ENCODE measurements around the gene MOCS1. TPM values are rescaled to one million over a fixed set of nuclear protein-coding genes. Genes with fewer than 3 reads are reported as not detected.

Gene MOCS1
- total and polyA plus RNA-seq, 3 donors from 2014 or later = 11.8 to 17.9 (median 16.8) TPM

- Histone ChIP-seq H3K27me3 (no peaks in the 10 kb centered on the region), H3K27ac (no peak overlapping the region), H3K9me3 (no peaks in the 10 kb centered on the region), H3K4me3 (no peak overlapping the region), H3K4me1 (no peaks in the 10 kb centered on the region), H3K36me3 (ENCODE audit: low read depth, missing control alignments) (no peaks in the 10 kb centered on the region)
- no peak for DNase-seq
- 85 to 88% methylated on average over 5 of the region's 5 CpGs for WGBS, 2 donors
- intact Hi-C loops (cut with DNase I; ENCODE audit: low total_unique reads) = no loop called here
- TF ChIP-seq CTCF (IDR thresholded peaks at IDR 0.05) (no peak), POLR2A (IDR thresholded peaks at IDR 0.05) (no peak)
Measured at GRCh38 chr6:39951191-39951590, 16.9 kb upstream of the MOCS1 start.

DNA sequence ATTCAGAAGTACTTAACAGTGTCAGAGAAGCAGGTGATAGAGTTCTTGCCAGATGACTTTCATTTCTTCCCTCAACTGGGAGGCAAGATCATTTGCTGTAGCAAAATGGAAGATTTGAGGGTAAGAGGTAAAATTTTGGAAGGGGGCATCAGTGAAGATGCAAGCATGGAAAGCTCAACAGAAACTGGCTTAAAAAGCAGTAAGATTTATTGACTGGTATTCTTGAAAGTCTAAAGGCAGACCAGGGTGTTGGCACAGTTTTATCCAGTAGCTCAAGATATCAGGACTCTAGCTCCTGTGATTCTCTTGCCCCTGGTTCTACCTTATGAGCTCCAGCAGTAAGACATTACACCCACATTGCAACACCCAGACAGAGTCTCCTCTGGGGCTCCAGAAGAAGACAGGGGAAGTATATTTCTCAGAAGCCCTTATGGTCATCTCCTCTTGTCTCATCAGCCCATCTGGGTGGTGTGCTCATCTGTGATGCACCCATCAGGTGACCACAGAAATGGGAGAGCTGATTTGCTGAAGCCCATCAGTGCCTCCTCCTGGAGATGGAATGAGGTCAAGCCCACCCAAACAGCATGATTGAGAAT is 16.0 kb upstream of the MOCS1 start:
- no peak overlapping the region for H3K27ac ChIP-seq
- no peaks in the 10 kb centered on the region for H3K9me3 ChIP-seq
- TF ChIP-seq CTCF (IDR thresholded peaks at IDR 0.05) = no peak
- TF ChIP-seq POLR2A (IDR thresholded peaks at IDR 0.05) = no peak
- intact Hi-C loops (cut with DNase I; ENCODE audit: low total_unique reads) = no loop called here
- no peaks in the 10 kb centered on the region for H3K27me3 ChIP-seq
- no peaks in the 10 kb centered on the region for H3K36me3 ChIP-seq (ENCODE audit: low read depth, missing control alignments)
- DNase-seq = no peak
- H3K4me1 ChIP-seq = no peaks in the 10 kb centered on the region
- H3K4me3 ChIP-seq = no peak overlapping the region

DNA sequence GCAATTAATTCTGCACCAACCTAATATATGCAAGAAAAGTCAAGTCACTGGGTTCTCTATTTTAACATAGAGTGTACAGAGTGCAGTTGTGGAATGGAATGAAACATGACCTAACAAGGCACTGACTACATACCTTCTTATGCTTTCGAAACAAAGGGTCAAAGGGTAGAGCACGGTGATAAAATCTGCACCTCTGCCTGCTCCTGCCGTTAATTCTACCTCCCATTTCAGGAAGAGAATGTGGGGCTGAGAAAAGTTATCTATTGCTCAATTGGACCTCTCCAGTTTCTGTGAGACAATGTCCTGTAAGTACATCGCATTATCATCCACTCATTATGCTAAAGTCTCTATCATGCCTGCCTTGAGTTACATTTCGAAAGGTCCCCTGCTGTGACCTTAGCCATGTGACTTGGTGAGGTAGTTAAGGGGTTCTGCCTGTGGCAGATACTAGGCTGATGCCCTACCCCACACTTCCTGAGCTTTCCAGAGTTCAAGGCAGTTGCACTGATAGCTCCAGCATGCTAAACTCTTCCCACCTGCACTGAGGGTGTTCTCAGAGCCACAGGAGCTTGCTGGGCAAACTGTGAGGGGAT is 14.0 kb upstream of the MOCS1 start:
- Histone ChIP-seq H3K4me3 (no peak overlapping the region), H3K27me3 (no peaks in the 10 kb centered on the region), H3K36me3 (ENCODE audit: low read depth, missing control alignments) (no peaks in the 10 kb centered on the region), H3K27ac (no peak overlapping the region), H3K9me3 (no peaks in the 10 kb centered on the region), H3K4me1 (no peaks in the 10 kb centered on the region)
- intact Hi-C loops (cut with DNase I; ENCODE audit: low total_unique reads) = no loop called here
- no peak for DNase-seq
- 81% methylated on average over 5 of the region's 5 CpGs for WGBS, 2 donors
- TF ChIP-seq CTCF (IDR thresholded peaks at IDR 0.05) (no peak), POLR2A (IDR thresholded peaks at IDR 0.05) (no peak)

DNA sequence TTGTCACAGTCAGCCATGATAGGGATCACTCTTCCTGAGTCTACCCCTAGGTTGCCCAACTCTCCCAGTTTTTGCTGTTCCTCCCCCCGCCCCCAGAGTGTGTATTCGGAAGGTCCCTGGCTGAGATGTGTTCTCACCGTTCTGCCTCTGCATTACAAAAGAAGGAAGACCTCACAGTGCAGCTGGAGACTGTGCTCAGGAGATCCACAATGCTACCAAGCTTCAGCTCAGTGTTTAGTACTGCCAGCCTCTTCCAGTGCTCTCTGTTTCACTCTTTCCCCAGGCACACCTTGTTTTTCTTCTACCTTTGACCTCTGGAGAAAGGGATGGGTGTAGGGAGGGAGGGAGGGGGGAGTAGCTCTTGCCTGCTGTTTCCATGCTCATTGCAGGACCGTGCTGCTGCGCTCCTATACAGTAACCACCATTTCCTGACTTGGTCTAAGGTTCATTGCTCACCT is 13.4 kb upstream of the MOCS1 start:
- no peak for DNase-seq
- H3K4me3 ChIP-seq = no peak overlapping the region
- H3K9me3 ChIP-seq = no peaks in the 10 kb centered on the region
- intact Hi-C loops (cut with DNase I; ENCODE audit: low total_unique reads) = no loop called here
- no peaks in the 10 kb centered on the region for H3K36me3 ChIP-seq (ENCODE audit: low read depth, missing control alignments)
- no peaks in the 10 kb centered on the region for H3K4me1 ChIP-seq
- no peak overlapping the region for H3K27ac ChIP-seq
- 87 to 88% methylated on average over 4 to 5 of the region's 5 CpGs for WGBS, 2 donors
- TF ChIP-seq POLR2A (IDR thresholded peaks at IDR 0.05) (no peak), CTCF (IDR thresholded peaks at IDR 0.05) (no peak)
- H3K27me3 ChIP-seq = no peaks in the 10 kb centered on the region

DNA sequence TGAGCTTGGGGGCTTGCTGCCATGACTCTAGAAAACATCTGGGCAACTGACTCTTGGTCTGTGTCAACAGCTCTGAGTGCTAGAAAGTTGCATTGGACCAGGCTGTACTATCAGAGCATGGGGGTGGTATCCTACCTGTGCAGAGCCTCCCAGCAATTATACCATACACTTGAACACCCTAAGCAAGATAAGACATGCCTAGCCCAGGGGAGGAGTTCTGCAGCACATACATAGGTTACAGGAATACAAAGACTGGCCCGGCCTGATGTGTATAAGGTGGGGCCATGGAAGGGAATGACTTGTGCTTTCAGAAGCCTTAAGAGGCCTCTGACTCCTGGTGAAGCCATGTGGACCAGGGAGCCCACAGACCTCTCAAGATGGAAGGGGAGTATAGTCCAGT is 11.4 kb upstream of the MOCS1 start:
- no peaks in the 10 kb centered on the region for H3K4me1 ChIP-seq
- WGBS, 2 donors = 93 to 100% methylated on average over 1 of the region's 1 CpG
- no peak for DNase-seq
- no peaks in the 10 kb centered on the region for H3K9me3 ChIP-seq
- no peak overlapping the region for H3K4me3 ChIP-seq
- no peak overlapping the region for H3K27ac ChIP-seq
- no peak for TF ChIP-seq POLR2A (IDR thresholded peaks at IDR 0.05)
- TF ChIP-seq CTCF (IDR thresholded peaks at IDR 0.05) = no peak
- H3K27me3 ChIP-seq = no peaks in the 10 kb centered on the region
- H3K36me3 ChIP-seq (ENCODE audit: low read depth, missing control alignments) = no peaks in the 10 kb centered on the region
- intact Hi-C loops (cut with DNase I; ENCODE audit: low total_unique reads) = no loop called here
